GM13977 (cell line): ENCODE measurements around the gene OR10G2.
"Not testable (repeated sequence)": the region's sequence is repeated elsewhere in the genome, so short reads cannot be mapped to it uniquely, and the experiment has no call there.

Source experiments
- DNase-seq: peaks from one replicate; pipeline ENCODE4 v3.0.0; 2012; ENCODE audit warnings: low spot score
- CTCF ChIP-seq: IDR thresholded peaks from 2 replicates; pipeline ENCODE4 v1.5.1; 2012; ENCODE audit warnings: mild to moderate bottlenecking, control low read depth; ENCODE audit not compliant: insufficient read depth; ENCODE audit errors: extremely low read depth, missing control alignments
- in situ Hi-C: fragments of 300-500 bp; cut with MboI; formaldehyde crosslinking; loops from one replicate; pipeline ENCODE4 v1.12.0; 2022; ENCODE audit warnings: low sequenced_read_pairs, low pct_unique_long_range_greater_than_20kb, mixed read lengths, inconsistent platforms; ENCODE audit not compliant: unreplicated experiment

Gene OR10G2

GRCh38 chr14:21614240-21614639 lies 20.5 kb downstream of the OR10G2 start:
- no peak for DNase-seq
- in situ Hi-C loops: no loop called here
- TF ChIP-seq CTCF: no peak

- TF ChIP-seq CTCF: no peak
- in situ Hi-C loops: no loop called here
Measured at GRCh38 chr14:21612324-21612723, 22.4 kb downstream of the OR10G2 start.

GRCh38 chr14:21602181-21602580 lies 32.6 kb downstream of the OR10G2 start:
- DNase-seq, in situ Hi-C loops: not testable (repeated sequence)

More at GRCh38 chr14:21612324-21612723, 22.4 kb downstream of the OR10G2 start:
- DNase-seq: no peak

- DNase-seq: no peak
- in situ Hi-C loops: no loop called here
- TF ChIP-seq CTCF: no peak
Measured at GRCh38 chr14:21589317-21589716, 45.4 kb downstream of the OR10G2 start.
